ENCODE measurements around the gene ARCN1. TPM values are rescaled to one million over a fixed set of nuclear protein-coding genes. Genes with fewer than 3 reads are reported as not detected.

The ARCN1 gene
- total RNA-seq = 100 to 1,000 TPM; 134 to 180 TPM

GRCh38 chr11:118572061-118572980 lies at the start of gene ARCN1:
TSS of gene ARCN1 (plus strand) at chr11:118572409. CDS start at chr11:118572548, 139 bp downstream.
- DNase-seq (ENCODE audit: low spot score in 2 of 2) = peak; percentile 73 to 83
- peaks cover 7 to 14% of the 10 kb centered on the region in 2 donors for H3K36me3 Mint-ChIP-seq
- peak; percentile 75 to 86 for ATAC-seq
- H3K9me3 Mint-ChIP-seq = no peaks in the 10 kb centered on the region
- H3K27ac Mint-ChIP-seq = peak within 1 kb of the TSS; percentile 87 to 96

- Mint-ChIP-seq H3K9me3 (no peaks in the 10 kb centered on the region), H3K27ac (peak overlapping the region in 1 of 2 donors; percentile 66), H3K36me3 (peaks cover 9 to 12% of the 10 kb centered on the region in 2 donors)
- no peak for DNase-seq (ENCODE audit: low spot score in 2 of 2)
- no peak for ATAC-seq
Observed at GRCh38 chr11:118522571-118523072, 49.6 kb upstream of the ARCN1 start.

GRCh38 chr11:118524356-118524755 lies 47.9 kb upstream of the ARCN1 start:
- Mint-ChIP-seq H3K9me3 (no peaks in the 10 kb centered on the region), H3K36me3 (peaks cover 9 to 12% of the 10 kb centered on the region in 2 donors), H3K27ac (no peak overlapping the region)
- no peak for ATAC-seq
- DNase-seq (ENCODE audit: low spot score in 2 of 2) = no peak

GRCh38 chr11:118524757-118525470 lies 47.3 kb upstream of the ARCN1 start:
- Mint-ChIP-seq H3K9me3 (no peaks in the 10 kb centered on the region), H3K27ac (peak overlapping the region in 1 of 2 donors; percentile 79), H3K36me3 (peaks cover 7 to 9% of the 10 kb centered on the region in 2 donors)
- no peak for ATAC-seq
- no peak for DNase-seq (ENCODE audit: low spot score in 2 of 2)

- Mint-ChIP-seq H3K27ac (no peak overlapping the region), H3K36me3 (peaks cover 5 to 7% of the 10 kb centered on the region in 2 donors), H3K9me3 (no peaks in the 10 kb centered on the region)
- ATAC-seq (no peak), DNase-seq (ENCODE audit: low spot score in 2 of 2) (no peak)
Observed at GRCh38 chr11:118526688-118527087, 45.5 kb upstream of the ARCN1 start.

- Mint-ChIP-seq H3K36me3 (peaks cover 5 to 7% of the 10 kb centered on the region in 2 donors), H3K27ac (no peak within 1 kb of the TSS), H3K9me3 (no peaks in the 10 kb centered on the region)
- DNase-seq (ENCODE audit: low spot score in 2 of 2) (no peak), ATAC-seq (no peak)
Observed at GRCh38 chr11:118527109-118527508, 45.1 kb upstream of the ARCN1 start, which contains the start of gene TTC36. TSS of gene TTC36 (plus strand) at chr11:118527474. CDS start at chr11:118527495, 21 bp downstream.

GRCh38 chr11:118528511-118528910 lies 43.7 kb upstream of the ARCN1 start:
- H3K9me3 Mint-ChIP-seq = no peaks in the 10 kb centered on the region
- ATAC-seq (no peak), DNase-seq (ENCODE audit: low spot score in 2 of 2) (no peak)
- H3K27ac Mint-ChIP-seq = no peak overlapping the region
- H3K36me3 Mint-ChIP-seq = peaks cover 0 to 7% of the 10 kb centered on the region in 2 donors

GRCh38 chr11:118529584-118530175 lies 42.5 kb upstream of the ARCN1 start:
- H3K9me3 Mint-ChIP-seq = no peaks in the 10 kb centered on the region
- DNase-seq (ENCODE audit: low spot score in 2 of 2) (no peak), ATAC-seq (no peak)
- peaks cover 0 to 7% of the 10 kb centered on the region in 2 donors for H3K36me3 Mint-ChIP-seq
- peak overlapping the region; percentile 32 to 64 for H3K27ac Mint-ChIP-seq

- no peaks in the 10 kb centered on the region for H3K9me3 Mint-ChIP-seq
- peak overlapping the region; percentile 32 to 64 for H3K27ac Mint-ChIP-seq
- no peak for DNase-seq (ENCODE audit: low spot score in 2 of 2)
- peaks cover 0 to 7% of the 10 kb centered on the region in 2 donors for H3K36me3 Mint-ChIP-seq
- no peak for ATAC-seq
Observed at GRCh38 chr11:118530180-118530682, 42.0 kb upstream of the ARCN1 start.

GRCh38 chr11:118530683-118531596 lies 41.3 kb upstream of the ARCN1 start, which contains the start of gene TMEM25:
TSS of gene TMEM25 (plus strand) at chr11:118531192. CDS start at chr11:118531802, 610 bp downstream.
- Mint-ChIP-seq H3K9me3 (no peaks in the 10 kb centered on the region), H3K36me3 (peaks cover 0 to 7% of the 10 kb centered on the region in 2 donors), H3K27ac (peak within 1 kb of the TSS; percentile 64 to 92)
- ATAC-seq (peak; percentile 82 to 89), DNase-seq (ENCODE audit: low spot score in 2 of 2) (peak; percentile 75 to 82)

- DNase-seq (ENCODE audit: low spot score in 2 of 2) = peak in 1 of 2 donors; percentile 30
- H3K27ac Mint-ChIP-seq = peak overlapping the region; percentile 18 to 92
- H3K9me3 Mint-ChIP-seq = no peaks in the 10 kb centered on the region
- peak; percentile 17 to 27 for ATAC-seq
- H3K36me3 Mint-ChIP-seq = peaks cover 0 to 7% of the 10 kb centered on the region in 2 donors
Observed at GRCh38 chr11:118531597-118532084, 40.6 kb upstream of the ARCN1 start.

GRCh38 chr11:118532091-118532490 lies 40.1 kb upstream of the ARCN1 start:
- H3K27ac Mint-ChIP-seq = peak overlapping the region; percentile 18 to 50
- H3K36me3 Mint-ChIP-seq = peaks cover 0 to 7% of the 10 kb centered on the region in 2 donors
- no peak for DNase-seq (ENCODE audit: low spot score in 2 of 2)
- H3K9me3 Mint-ChIP-seq = no peaks in the 10 kb centered on the region
- no peak for ATAC-seq

GRCh38 chr11:118532852-118533768 lies 39.1 kb upstream of the ARCN1 start:
- ATAC-seq (no peak), DNase-seq (ENCODE audit: low spot score in 2 of 2) (no peak)
- H3K36me3 Mint-ChIP-seq = peaks cover 0 to 7% of the 10 kb centered on the region in 2 donors
- no peaks in the 10 kb centered on the region for H3K9me3 Mint-ChIP-seq
- H3K27ac Mint-ChIP-seq = no peak overlapping the region

Data from activated naive CD4-positive, alpha-beta T cell treated with anti-CD3 and anti-CD28 coated beads, Interleukin-2, amount 50 U/mL, for 72 hours (primary cell).